K562 (cell line): ENCODE measurements around the gene MEGF11. TPM values are rescaled to one million over a fixed set of nuclear protein-coding genes. Genes with fewer than 3 reads are reported as not detected.
A peak's percentile ranks its signal among the peaks of the same experiment; 100 is the strongest.

Experiments used
- ATAC-seq: fragments of 200-7000 bp; cut with Tn5 transposase; 3 replicates; pipeline ENCODE4 v1.9.1; 2020; ENCODE audit warnings: moderate library complexity
- BruUV-seq: library from RNA; stranded (reverse); fragments of 400-500 nt; replicated peaks from 2 replicates; lab custom pipeline; 2021; lab: Mats Ljungman, UMichigan
- CTCF ChIA-PET: fragments of 300-600 bp; formaldehyde crosslinking; extraction: SDS; loops from one replicate; lab custom pipeline; 2021; ENCODE audit warnings: low intra/inter-chr PET ratio; lab: Yijun Ruan, JAX
- POLR2A ChIA-PET: fragments of 300-600, 350-650 bp; sonication (Branson Sonifier 250); formaldehyde crosslinking; extraction: SDS; loops from one replicate; lab custom pipeline; 2021; ENCODE audit warnings: antibody characterized with exemption, inconsistent platforms; lab: Yijun Ruan, JAX
- DNase-seq, 4 experiments: peaks; one replicate each; pipeline versions ENCODE4 v3.0.0 to v3.0.0-alpha.2; 2011 to 2018; ENCODE audit warnings: low spot score in 3 of 4, mixed read lengths in 3 of 4; ENCODE audit errors: extremely low read depth in 1 of 4
- FAIRE-seq: peaks from 2 replicates; lab custom pipeline; 2011; peaks lifted over from hg19 to GRCh38; lab: Jason Lieb, UNC
- H2AFZ ChIP-seq: 2 replicates; pipeline ENCODE4 v1.6.0; 2011; ENCODE audit warnings: low read depth, low read length, control low read depth, inconsistent platforms
- H3K27ac ChIP-seq: fragments of 200-600 bp; 3 replicates; pipeline ENCODE4 v1.8.0; 2011; ENCODE audit warnings: low read depth, mild to moderate bottlenecking, control low read depth, inconsistent platforms, low read length, moderate library complexity, mixed read lengths; ENCODE audit errors: extremely low read depth
- H3K27me3 ChIP-seq, 2 experiments: fragments of 300-600 bp in 1 of 2; 2 replicates in 1 of 2; 3 replicates in 1 of 2; pipeline versions ENCODE4 v1.6.0 to v1.8.0; 2011; ENCODE audit warnings: inconsistent platforms in 2 of 2, low read length in 2 of 2, mild to moderate bottlenecking in 1 of 2, mixed read lengths in 1 of 2, moderate library complexity in 1 of 2; ENCODE audit not compliant: control insufficient read depth in 2 of 2, insufficient read depth in 2 of 2
- H3K36me3 ChIP-seq: fragments of 300-600 bp; 3 replicates; pipeline ENCODE4 v1.8.0; 2011; ENCODE audit warnings: mild to moderate bottlenecking, low read length, inconsistent platforms; ENCODE audit not compliant: control insufficient read depth, insufficient read depth
- H3K4me1 ChIP-seq, 2 experiments: fragments of 200-600 bp in 1 of 2; replicated peaks in 1 of 2; 2 replicates in 1 of 2; 3 replicates in 1 of 2; pipeline versions ENCODE4 v1.5.1 to v1.8.0; 2011; ENCODE audit warnings: inconsistent platforms in 2 of 2, low read length in 2 of 2, mild to moderate bottlenecking in 1 of 2, mixed read lengths in 1 of 2, moderate library complexity in 1 of 2; ENCODE audit not compliant: control insufficient read depth in 2 of 2, insufficient read depth in 2 of 2
- H3K4me2 ChIP-seq: 2 replicates; pipeline ENCODE4 v1.6.1; 2011; ENCODE audit warnings: low read length, control low read depth, inconsistent platforms, mixed read lengths; ENCODE audit not compliant: insufficient read depth
- H3K4me3 ChIP-seq: fragments of 200-600 bp; sonication (generic), shearing (Covaris generic); 2 replicates; pipeline ENCODE4 v1.5.1; 2016; ENCODE audit warnings: control low read depth, inconsistent platforms
- H3K79me2 ChIP-seq: fragments of 200-600 bp; 3 replicates; pipeline ENCODE4 v1.8.0; 2011; ENCODE audit warnings: low read length, inconsistent platforms; ENCODE audit not compliant: control insufficient read depth, insufficient read depth
- H3K9ac ChIP-seq, 2 experiments: 2 replicates each; pipeline versions ENCODE4 v1.6.0 to v1.6.1; 2011; ENCODE audit warnings: low read depth in 2 of 2, low read length in 2 of 2, control low read depth in 1 of 2, inconsistent platforms in 1 of 2, mild to moderate bottlenecking in 1 of 2, mixed read lengths in 1 of 2; ENCODE audit not compliant: insufficient read depth in 1 of 2
- H3K9me1 ChIP-seq: one replicate; pipeline ENCODE4 v1.6.0; 2011; ENCODE audit warnings: inconsistent platforms, mild to moderate bottlenecking, low read length, moderate library complexity; ENCODE audit not compliant: control insufficient read depth, insufficient read depth
- H3K9me3 ChIP-seq: replicated peaks from 2 replicates; pipeline ENCODE4 v1.5.1; 2011; ENCODE audit warnings: low read depth, low read length, inconsistent platforms; ENCODE audit not compliant: control insufficient read depth, insufficient read depth
- H4K20me1 ChIP-seq: replicated peaks from 2 replicates; pipeline ENCODE4 v1.6.1; 2011; ENCODE audit warnings: low read length, inconsistent platforms, mixed read lengths; ENCODE audit not compliant: control insufficient read depth, insufficient read depth
- CAMTA2 ChIP-seq: fragments of 250-450 bp; sonication (Bioruptor Pico); conservative IDR thresholded peaks from 2 replicates; pipeline ENCODE4 v1.5.1; 2022
- MEIS2 ChIP-seq: fragments of 450-650 bp; IDR thresholded peaks from 2 replicates; pipeline ENCODE4 v1.6.1; 2014; ENCODE audit warnings: mild to moderate bottlenecking; ENCODE audit not compliant: partially characterized antibody
- TEAD1 ChIP-seq, 2 experiments: fragments of 450-650 bp in 1 of 2; sonication (generic) in 1 of 2; formaldehyde crosslinking; IDR thresholded peaks; 2 replicates each; pipeline versions ENCODE4 v1.4.0 to v1.8.0; 2020 to 2022; ENCODE audit warnings: mild to moderate bottlenecking in 2 of 2, missing genetic modification reagents in 1 of 2
- ZFX ChIP-seq: sonication (generic); formaldehyde crosslinking; IDR thresholded peaks from 2 replicates; pipeline ENCODE4 v1.8.0; 2022; ENCODE audit warnings: mild to moderate bottlenecking, missing genetic modification reagents, moderate library complexity
- WGBS: fragments of 100-300 bp; shearing (Covaris generic); methylation state at CpG from one replicate; pipeline ENCODE4 v1.1.6; 2016; ENCODE audit warnings: low coverage, mixed read lengths; ENCODE audit not compliant: insufficient coverage; ENCODE audit errors: missing lambda C conversion rate; 5-methylcytosine and 5-hydroxymethylcytosine counted together
- in situ Hi-C: fragments of 300-500 bp; cut with MboI; formaldehyde crosslinking; loops from 4 replicates; pipeline ENCODE4 v1.15.0; 2018; ENCODE audit warnings: inconsistent platforms, mixed read lengths
- intact Hi-C: fragments of 100-400 bp; cut with micrococcal nuclease; formaldehyde crosslinking; loops from 2 replicates; pipeline ENCODE4 v1.14.2; 2022
- polyA plus RNA-seq, 8 experiments: library from polyadenylated mRNA; depleted of rRNA in 4 of 8; stranded (reverse) in 5 of 8; unstranded in 3 of 8; fragments of >200 nt; fragmentation: Nextera tagmentation in 2 of 8; fragmentation: Illumina TruSeq in 1 of 8; extraction: Ambion mirVana in 2 of 8; extraction: Trizol in 1 of 8; gene quantifications; 2 replicates each; pipeline versions ENCODE4 v1.2.1 to v1.2.3, GENCODE V29; 2011 to 2014; ENCODE audit warnings: inconsistent platforms in 1 of 8, missing spikeins in 1 of 8
- total RNA-seq, 7 experiments: library from RNA; depleted of rRNA in 6 of 7; stranded (reverse); fragments of >200 nt in 6 of 7; fragmentation: Illumina TruSeq in 2 of 7; extraction: Trizol in 2 of 7; gene quantifications; 2 replicates each; pipeline versions ENCODE4 v1.2.1 to v1.2.3, GENCODE V29; 2011 to 2021; ENCODE audit warnings: low replicate concordance in 1 of 7

Gene MEGF11
- total and polyA plus RNA-seq, 9 of the 15 experiments (the other 6 are each of a cell fraction or from before 2014, with no cell fraction given), result 0.06 to 0.23 (median 0.20) TPM; not detected in 6

DNA sequence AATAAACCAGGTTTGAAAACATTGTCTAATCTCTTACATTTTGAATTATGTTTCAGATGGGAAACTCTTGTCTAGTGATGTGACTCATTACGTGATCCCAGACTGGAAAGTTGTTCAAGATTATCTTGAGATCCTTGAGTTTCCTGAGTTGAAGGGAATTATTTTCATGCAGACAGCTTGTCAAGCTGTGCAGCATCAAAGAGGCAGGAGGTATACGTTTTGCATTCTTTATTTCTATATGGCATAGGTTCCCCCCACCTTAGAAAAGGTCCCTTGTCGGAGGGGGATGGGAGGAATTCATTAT, 41.3 kb upstream of the MEGF11 start:
- in situ Hi-C loops, result no loop called here
- ATAC-seq, result no peak
- POLR2A ChIA-PET, result interaction anchor here (0.6 to 1.7 kb wide), 5 partner anchors 10 to 92 kb away, joined by 3 to 4 read pairs (median 3); no protein-coding TSS in a partner anchor
- Histone ChIP-seq H3K36me3 (peaks cover 21% of the 10 kb centered on the region), H3K4me1 (peaks cover 17 to 20% of the 10 kb centered on the region in 2 experiments), H2AFZ (peak overlapping the region; percentile 91), H3K27me3 (no peaks in the 10 kb centered on the region), H3K79me2 (peaks cover 22% of the 10 kb centered on the region), H3K9ac (peak overlapping the region in 1 of 2 experiments; percentile 85; a peak in 2 of 4 replicates), H3K27ac (peak overlapping the region; percentile 82; the same call in 2 of the 3 replicates), H3K9me3 (no peaks in the 10 kb centered on the region), H3K4me3 (peak overlapping the region; percentile 45; the same call in 1 of the 2 replicates), H3K4me2 (peak overlapping the region; percentile 96), H3K9me1 (no peaks in the 10 kb centered on the region)
- BruUV-seq, result no TSS peak
- intact Hi-C loops, result loop anchor here (5.0 kb wide), 1 partner anchor 202 kb away; the partner anchor contains the start of gene SNAPC5
- FAIRE-seq, result peak; percentile 76
- DNase-seq, result peak in 3 of 4 experiments; percentile 15 to 18 (median 18)
- TF ChIP-seq ZFX (CRISPR knock-in tag), result no peak
- TF ChIP-seq MEIS2, result peak; percentile 22
- TF ChIP-seq CAMTA2 (CRISPR knock-in tag), result no peak
- 0 out of 4 replicates have a peak, but pooled peaks of 1 of the 2 experiments have one; percentile 30 for TF ChIP-seq TEAD1 (CRISPR knock-in tag; IDR thresholded peaks at IDR 0.05)
- TF ChIP-seq, all 486 proteins: peak for 2
- no peaks in the 10 kb centered on the region for H4K20me1 ChIP-seq
- 25% methylated on average over 3 of the region's 3 CpGs for WGBS
- CTCF ChIA-PET, result no interaction called here
